ENCODE measurements around the gene LMNA.

GRCh38 chr1:156096640-156097391 is 17.7 kb upstream of the LMNA start:
- TF ChIP-seq, protein P1, sequence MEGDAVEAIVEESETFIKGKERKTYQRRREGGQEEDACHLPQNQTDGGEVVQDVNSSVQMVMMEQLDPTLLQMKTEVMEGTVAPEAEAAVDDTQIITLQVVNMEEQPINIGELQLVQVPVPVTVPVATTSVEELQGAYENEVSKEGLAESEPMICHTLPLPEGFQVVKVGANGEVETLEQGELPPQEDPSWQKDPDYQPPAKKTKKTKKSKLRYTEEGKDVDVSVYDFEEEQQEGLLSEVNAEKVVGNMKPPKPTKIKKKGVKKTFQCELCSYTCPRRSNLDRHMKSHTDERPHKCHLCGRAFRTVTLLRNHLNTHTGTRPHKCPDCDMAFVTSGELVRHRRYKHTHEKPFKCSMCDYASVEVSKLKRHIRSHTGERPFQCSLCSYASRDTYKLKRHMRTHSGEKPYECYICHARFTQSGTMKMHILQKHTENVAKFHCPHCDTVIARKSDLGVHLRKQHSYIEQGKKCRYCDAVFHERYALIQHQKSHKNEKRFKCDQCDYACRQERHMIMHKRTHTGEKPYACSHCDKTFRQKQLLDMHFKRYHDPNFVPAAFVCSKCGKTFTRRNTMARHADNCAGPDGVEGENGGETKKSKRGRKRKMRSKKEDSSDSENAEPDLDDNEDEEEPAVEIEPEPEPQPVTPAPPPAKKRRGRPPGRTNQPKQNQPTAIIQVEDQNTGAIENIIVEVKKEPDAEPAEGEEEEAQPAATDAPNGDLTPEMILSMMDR (conservative IDR thresholded peaks at IDR 0.05; ENCODE audit: low read length) = peak; percentile 90
- no peak for TF ChIP-seq EZH2phosphoT487 (IDR thresholded peaks at IDR 0.05; ENCODE audit: borderline replicate concordance)

Data from Loucy (cell line).